Neural cell (in vitro differentiated cells): Measurements from ENCODE around the gene BMP10.

ENCODE experiments used
- CTCF ChIP-seq: fragments of 450-650 bp; IDR thresholded peaks from 2 replicates; pipeline ENCODE4 v1.5.1; 2014; ENCODE audit warnings: antibody characterized with exemption, mild to moderate bottlenecking, moderate library complexity; ENCODE audit not compliant: poor library complexity, severe bottlenecking
- REST ChIP-seq: IDR thresholded peaks from 2 replicates; pipeline ENCODE4 v1.6.1; 2012; ENCODE audit warnings: borderline replicate concordance

- TF ChIP-seq CTCF (no peak), REST (no peak)
Measured at GRCh38 chr2:68861330-68861729, 9.9 kb downstream of the BMP10 start.
